IMR-90 (cell line): Measurements from ENCODE around the gene FCRL6. TPM values are rescaled to one million over a fixed set of nuclear protein-coding genes. Genes with fewer than 3 reads are reported as not detected.

Experiments
- ATAC-seq: fragments of 200-7000 bp; cut with Tn5 transposase; 2 replicates; pipeline ENCODE4 v1.9.1; 2020; ENCODE audit warnings: low read depth, mild to moderate bottlenecking, moderate library complexity
- BruUV-seq: library from RNA; stranded (reverse); fragments of 400-500 nt; replicated peaks from 2 replicates; lab custom pipeline; 2021; lab: Mats Ljungman, UMichigan
- CTCF ChIA-PET: fragments of 300-600 bp; formaldehyde crosslinking; extraction: SDS; loops from one replicate; lab custom pipeline; 2021; ENCODE audit warnings: antibody characterized with exemption; lab: Yijun Ruan, JAX
- POLR2A ChIA-PET: fragments of 300-600 bp; sonication (Branson Sonifier 250); formaldehyde crosslinking; loops from one replicate; lab custom pipeline; 2022; ENCODE audit warnings: antibody characterized with exemption; ENCODE audit not compliant: unreplicated experiment; lab: Charles Lee
- DNase-seq: peaks from one replicate; pipeline ENCODE4 v3.0.0; 2013
- H2AFZ ChIP-seq: replicated peaks from 2 replicates; pipeline ENCODE3; 2013; ENCODE audit warnings: low read length, mild to moderate bottlenecking; ENCODE audit not compliant: poor library complexity
- H2AK5ac ChIP-seq: 2 replicates; pipeline ENCODE4 v1.6.1; 2013; ENCODE audit warnings: low read depth, low read length, inconsistent platforms
- H2AK9ac ChIP-seq: replicated peaks from 2 replicates; pipeline ENCODE3; 2013; ENCODE audit warnings: mild to moderate bottlenecking, low read depth, low read length, moderate library complexity; ENCODE audit not compliant: poor library complexity
- H2BK120ac ChIP-seq: 2 replicates; pipeline ENCODE4 v1.6.1; 2013; ENCODE audit warnings: low read depth, low read length, inconsistent platforms
- H2BK15ac ChIP-seq: 3 replicates; pipeline ENCODE4 v1.6.1; 2013; ENCODE audit warnings: low read depth, low read length, inconsistent platforms
- H2BK20ac ChIP-seq: 2 replicates; pipeline ENCODE4 v1.6.1; 2013; ENCODE audit warnings: low read depth, mild to moderate bottlenecking, inconsistent platforms, low read length, moderate library complexity
- H2BK5ac ChIP-seq: 2 replicates; pipeline ENCODE4 v1.6.1; 2013; ENCODE audit warnings: mild to moderate bottlenecking, low read depth, low read length, inconsistent platforms; ENCODE audit not compliant: poor library complexity, severe bottlenecking
- H3K14ac ChIP-seq: replicated peaks from 2 replicates; pipeline ENCODE4 v1.6.1; 2013; ENCODE audit warnings: low read depth, low read length, inconsistent platforms
- H3K18ac ChIP-seq: 2 replicates; pipeline ENCODE4 v1.6.1; 2013; ENCODE audit warnings: low read depth, low read length, control low read depth
- H3K23ac ChIP-seq: 2 replicates; pipeline ENCODE4 v1.6.1; 2013; ENCODE audit warnings: low read depth, low read length, inconsistent platforms
- H3K27ac ChIP-seq: 2 replicates; pipeline ENCODE4 v1.5.1; 2013; ENCODE audit warnings: mild to moderate bottlenecking, control low read depth, low read length; ENCODE audit not compliant: insufficient read depth
- H3K27me3 ChIP-seq: 2 replicates; pipeline ENCODE4 v1.6.1; 2013; ENCODE audit warnings: low read length; ENCODE audit not compliant: control insufficient read depth, insufficient read depth
- H3K36me3 ChIP-seq: 2 replicates; pipeline ENCODE4 v1.6.1; 2013; ENCODE audit warnings: low read length, mixed read lengths; ENCODE audit not compliant: control insufficient read depth, insufficient read depth
- H3K4ac ChIP-seq: 2 replicates; pipeline ENCODE4 v1.6.1; 2013; ENCODE audit warnings: low read depth, low read length, inconsistent platforms
- H3K4me1 ChIP-seq: 2 replicates; pipeline ENCODE4 v1.6.1; 2013; ENCODE audit warnings: low read length, mixed read lengths; ENCODE audit not compliant: control insufficient read depth, insufficient read depth
- H3K4me2 ChIP-seq: 2 replicates; pipeline ENCODE4 v1.6.1; 2013; ENCODE audit warnings: low read depth, mild to moderate bottlenecking, control low read depth, low read length, moderate library complexity
- H3K4me3 ChIP-seq: 2 replicates; pipeline ENCODE4 v1.5.1; 2013; ENCODE audit warnings: low read depth, mild to moderate bottlenecking, control low read depth, low read length, moderate library complexity; ENCODE audit not compliant: insufficient read depth
- H3K56ac ChIP-seq: 2 replicates; pipeline ENCODE4 v1.6.1; 2013; ENCODE audit warnings: low read length, inconsistent platforms; ENCODE audit not compliant: insufficient read depth; ENCODE audit errors: extremely low read depth
- H3K79me1 ChIP-seq, 2 experiments: 2 replicates each; pipeline ENCODE4 v1.6.1; 2013; ENCODE audit warnings: low read length in 2 of 2, inconsistent platforms in 1 of 2, low read depth in 1 of 2
- H3K9ac ChIP-seq: 2 replicates; pipeline ENCODE4 v1.6.1; 2013; ENCODE audit warnings: low read depth, low read length, control low read depth
- H3K9me1 ChIP-seq: 2 replicates; pipeline ENCODE4 v1.6.1; 2013; ENCODE audit warnings: low read length, inconsistent platforms; ENCODE audit not compliant: insufficient read depth
- H3K9me3 ChIP-seq: 2 replicates; pipeline ENCODE4 v1.6.1; 2013; ENCODE audit warnings: low read length; ENCODE audit not compliant: control insufficient read depth, insufficient read depth
- H4K20me1 ChIP-seq: 2 replicates; pipeline ENCODE4 v1.6.1; 2013; ENCODE audit warnings: low read length, inconsistent platforms; ENCODE audit not compliant: insufficient read depth
- H4K5ac ChIP-seq: 2 replicates; pipeline ENCODE4 v1.6.1; 2013; ENCODE audit warnings: mild to moderate bottlenecking, low read depth, low read length, control low read depth
- H4K8ac ChIP-seq, 2 experiments: 2 replicates each; pipeline ENCODE4 v1.6.1; 2013; ENCODE audit warnings: low read depth in 2 of 2, low read length in 2 of 2, control low read depth in 1 of 2, inconsistent platforms in 1 of 2
- H4K91ac ChIP-seq: 2 replicates; pipeline ENCODE4 v1.6.1; 2013; ENCODE audit warnings: low read depth, low read length, inconsistent platforms; ENCODE audit not compliant: insufficient read depth
- CEBPB ChIP-seq: IDR thresholded peaks from 2 replicates; pipeline ENCODE4 v1.6.1; 2012; ENCODE audit warnings: low read depth, low read length, improper control_type of control experiment
- WGBS, 2 experiments: methylation state at CpG; one replicate each; pipeline versions ENCODE4 v1.1.5 to v1.1.7; 2013; ENCODE audit warnings: missing lambda C conversion rate in 2 of 2; ENCODE audit not compliant: insufficient read length in 1 of 2; ENCODE audit errors: extremely low coverage in 2 of 2; 5-methylcytosine and 5-hydroxymethylcytosine counted together
- dilution Hi-C: fragments of 300-500 bp; cut with HindIII; formaldehyde crosslinking; loops from one replicate; pipeline ENCODE4 v1.14.3; 2018; ENCODE audit warnings: low sequenced_read_pairs; ENCODE audit not compliant: unreplicated experiment
- in situ Hi-C: fragments of 300-500 bp; cut with MboI; formaldehyde crosslinking; loops from 3 replicates; pipeline ENCODE4 v1.14.3; 2019; ENCODE audit warnings: low sequenced_read_pairs, inconsistent platforms, mixed read lengths
- intact Hi-C: fragments of 100-400 bp; cut with micrococcal nuclease; formaldehyde crosslinking; loops from 2 replicates; pipeline ENCODE4 v1.10.0; 2022
- polyA plus RNA-seq, 3 experiments: library from polyadenylated mRNA; depleted of rRNA; stranded (reverse); fragments of >200 nt; gene quantifications; 2 replicates each; pipeline ENCODE4 v1.2.3, GENCODE V29; 2012; ENCODE audit warnings: low replicate concordance in 1 of 3
- total RNA-seq: library from RNA; depleted of rRNA; stranded (reverse); fragments of >200 nt; gene quantifications from 2 replicates; pipeline ENCODE4 v1.2.3, GENCODE V29; 2012

FCRL6 gene
- total and polyA plus RNA-seq, 2 of the 4 experiments (the other 2 are of a cell fraction) = not detected

GRCh38 chr1:159854116-159854692 is 52.0 kb downstream of the FCRL6 start:
- ChIA-PET POLR2A (interaction anchor here (0.6 to 0.8 kb wide), 2 partner anchors 13 to 62 kb away, joined by 3 read pairs; no protein-coding TSS in a partner anchor), CTCF (interaction anchor here (0.8 to 1.5 kb wide), 6 partner anchors 22 to 64 kb away, joined by 3 to 4 read pairs (median 4); no protein-coding TSS in a partner anchor)
- TF ChIP-seq CEBPB = no peak
- peak overlapping the region; percentile 18; the same call in 1 of the 2 replicates for H3K23ac ChIP-seq
- ATAC-seq (peak; percentile 69), DNase-seq (no peak)
- peak overlapping the region; percentile 7; the same call in 1 of the 2 replicates for H2BK120ac ChIP-seq
- peak overlapping the region; percentile 78 for H4K5ac ChIP-seq
- H3K9me1 ChIP-seq = peaks cover 8% of the 10 kb centered on the region
- no peaks in the 10 kb centered on the region for H4K20me1 ChIP-seq
- H3K14ac ChIP-seq = peak overlapping the region; percentile 29
- 0% methylated on average over 4 of the region's 31 CpGs; no CpG with 5 or more reads in 1 of the 2 experiments for WGBS, 2 experiments
- peak overlapping the region; percentile 62 for H3K4me3 ChIP-seq
- H2AK5ac ChIP-seq = peak overlapping the region; percentile 67; the same call in 1 of the 2 replicates
- intact Hi-C loops = loop anchor here (2.0 kb wide), 1 partner anchor 71 kb away; the partner anchor contains the start of gene TAGLN2
- peak overlapping the region; percentile 90 for H2AFZ ChIP-seq
- no peak overlapping the region; the same call in 1 of the 2 replicates for H3K56ac ChIP-seq
- H3K27me3 ChIP-seq = no peaks in the 10 kb centered on the region
- no peaks in the 10 kb centered on the region for H3K9me3 ChIP-seq
- in situ Hi-C loops = no loop called here
- H2BK5ac ChIP-seq = peak overlapping the region; percentile 70
- peak overlapping the region; percentile 40 for H3K18ac ChIP-seq
- peak overlapping the region; percentile 75 for H3K27ac ChIP-seq
- H3K9ac ChIP-seq = peak overlapping the region; percentile 72
- dilution Hi-C loops = no loop called here
- H2BK20ac ChIP-seq = no peak overlapping the region
- H2AK9ac ChIP-seq = peak overlapping the region; percentile 69
- peak overlapping the region; percentile 88 for H3K4ac ChIP-seq
- H3K79me1 ChIP-seq = peaks cover 0 to 14% of the 10 kb centered on the region in 2 experiments; a peak in 2 of 4 replicates
- no peak overlapping the region for H2BK15ac ChIP-seq
- H3K36me3 ChIP-seq = no peaks in the 10 kb centered on the region
- H3K4me1 ChIP-seq = peaks cover 4% of the 10 kb centered on the region
- peak overlapping the region; percentile 65 to 88 for H4K8ac ChIP-seq
- peak overlapping the region; percentile 88 for H3K4me2 ChIP-seq
- BruUV-seq = no TSS peak
- H4K91ac ChIP-seq = peak overlapping the region; percentile 37; the same call in 1 of the 2 replicates
